Naive thymus-derived CD8-positive, alpha-beta T cell (primary cell): ENCODE data around the gene TBC1D22A. TPM values are rescaled to one million over a fixed set of nuclear protein-coding genes. Genes with fewer than 3 reads are reported as not detected.

ENCODE experiments used
- ATAC-seq, 2 donors: fragments of 150-1000 bp; cut with Tn5 transposase in 1 of 2; sonication (Bioruptor Pico), chemical (Tn5 transposase) in 1 of 2; 1 replicate in 1 of 2; 2 replicates in 1 of 2; pipeline ENCODE4 v1.10.0; 2021; ENCODE audit warnings: mild to moderate bottlenecking in 2 of 2, moderate library complexity in 2 of 2
- POLR2A ChIA-PET: fragments of 350-600 bp; sonication (Branson Sonifier 250); formaldehyde crosslinking; loops from one replicate; lab custom pipeline; 2021; ENCODE audit warnings: antibody characterized with exemption; lab: Charles Lee
- DNase-seq, 10 donors: peaks; one replicate each; pipeline versions ENCODE4 v3.0.0 to v3.0.0-alpha.2; 2020 to 2022
- H3K27ac Mint-ChIP-seq, 10 donors: one replicate each; pipeline ENCODE4 v1.8.0; 2020 to 2022; ENCODE audit warnings: mild to moderate bottlenecking in 10 of 10, mixed read lengths in 10 of 10, moderate library complexity in 4 of 10, inconsistent platforms in 1 of 10
- H3K27me3 Mint-ChIP-seq, 5 donors: one replicate each; pipeline ENCODE4 v1.8.0; 2021 to 2022; ENCODE audit warnings: mixed read lengths in 5 of 5
- H3K36me3 Mint-ChIP-seq, 3 donors: one replicate each; pipeline ENCODE4 v1.8.0; 2020 to 2022; ENCODE audit warnings: mixed read lengths in 3 of 3, mild to moderate bottlenecking in 2 of 3, inconsistent platforms in 1 of 3
- H3K4me1 Mint-ChIP-seq, 4 donors: one replicate each; pipeline ENCODE4 v1.8.0; 2021 to 2022; ENCODE audit warnings: mixed read lengths in 4 of 4
- H3K4me3 Mint-ChIP-seq, 10 donors: one replicate each; pipeline ENCODE4 v1.8.0; 2020 to 2022; ENCODE audit warnings: mild to moderate bottlenecking in 10 of 10, mixed read lengths in 10 of 10, moderate library complexity in 6 of 10, inconsistent platforms in 1 of 10
- H3K9me3 Mint-ChIP-seq, 9 donors: one replicate each; pipeline ENCODE4 v1.8.0; 2020 to 2022; ENCODE audit warnings: mixed read lengths in 9 of 9, mild to moderate bottlenecking in 3 of 9, inconsistent platforms in 1 of 9, moderate library complexity in 1 of 9
- polyA plus RNA-seq, 3 donors: library from polyadenylated mRNA; unstranded; fragments of 300-500 nt; fragmentation: Illumina TruSeq; gene quantifications; one replicate each; pipeline ENCODE4 v1.2.3, GENCODE V29; 2021
- total RNA-seq, 8 experiments: library from RNA in 2 of 8; stranded (reverse) in 2 of 8; gene quantifications; one replicate each; pipeline ENCODE4 v1.2.3 and lab custom pipeline; 2021 to 2026

Gene TBC1D22A
- total and polyA plus RNA-seq, 5 experiments from 2014 or later, result 23.0 to 57.2 (median 24.6) TPM

GRCh38 chr22:46946383-46946962 is 184.0 kb downstream of the TBC1D22A start:
- H3K4me3 Mint-ChIP-seq, result no peak overlapping the region
- no peaks in the 10 kb centered on the region for H3K9me3 Mint-ChIP-seq
- H3K36me3 Mint-ChIP-seq, result peaks cover 0 to 46% (median 20%) of the 10 kb centered on the region in 3 donors
- peaks cover 23 to 34% (median 24%) of the 10 kb centered on the region in 4 donors for H3K4me1 Mint-ChIP-seq
- H3K27ac Mint-ChIP-seq, result no peak overlapping the region
- POLR2A ChIA-PET, result no interaction called here
- H3K27me3 Mint-ChIP-seq, result no peaks in the 10 kb centered on the region
- ATAC-seq (no peak), DNase-seq (no peak)

DNA sequence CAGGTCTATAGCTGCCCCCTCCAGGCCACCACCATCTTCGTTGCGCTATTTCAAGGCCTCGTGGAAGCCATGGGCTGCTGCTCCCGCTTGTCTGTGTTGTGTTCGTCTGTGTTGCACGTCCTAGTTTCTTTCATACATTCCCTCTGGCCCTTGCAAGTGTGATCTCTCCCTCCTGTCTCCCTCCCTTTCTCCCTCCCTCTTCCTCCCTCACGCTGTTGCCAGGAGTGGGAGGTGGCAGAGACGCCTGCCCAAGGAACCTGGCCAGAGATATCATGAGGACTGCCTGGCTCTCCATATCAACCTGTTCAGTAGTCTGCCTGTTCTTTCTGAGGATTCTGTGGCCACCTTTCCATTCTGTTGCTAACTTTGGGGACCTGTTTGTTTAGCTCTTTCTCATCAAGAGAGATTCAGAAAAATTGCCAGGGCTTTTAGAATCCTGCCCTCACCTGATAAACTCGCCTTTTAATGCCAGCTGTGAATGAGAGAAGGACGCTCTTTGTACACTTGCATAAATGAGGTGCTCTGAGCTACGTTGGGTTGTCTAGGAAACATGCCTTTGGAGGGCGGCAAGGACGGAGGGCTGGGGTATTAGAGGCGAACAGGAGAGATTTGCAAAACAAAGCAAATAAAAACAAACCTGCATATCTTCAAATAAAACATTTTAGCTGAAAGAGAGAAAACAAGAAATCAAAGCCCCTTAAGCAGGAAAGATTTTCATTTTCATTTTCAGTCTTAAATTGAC is 185.2 kb downstream of the TBC1D22A start:
- peak overlapping the region in 4 of 10 donors; percentile 14 to 68 (median 35) for H3K27ac Mint-ChIP-seq
- H3K36me3 Mint-ChIP-seq, result peaks cover 0 to 44% (median 19%) of the 10 kb centered on the region in 3 donors
- H3K9me3 Mint-ChIP-seq, result no peaks in the 10 kb centered on the region
- POLR2A ChIA-PET, result no interaction called here
- ATAC-seq (no peak), DNase-seq (no peak)
- H3K4me3 Mint-ChIP-seq, result no peak overlapping the region
- H3K27me3 Mint-ChIP-seq, result no peaks in the 10 kb centered on the region
- peaks cover 15 to 36% (median 30%) of the 10 kb centered on the region in 4 donors for H3K4me1 Mint-ChIP-seq

- Mint-ChIP-seq H3K27me3 (no peaks in the 10 kb centered on the region), H3K9me3 (no peaks in the 10 kb centered on the region), H3K4me3 (no peak overlapping the region), H3K27ac (peak overlapping the region in 1 of 10 donors; percentile 20), H3K4me1 (peaks cover 10 to 37% (median 29%) of the 10 kb centered on the region in 4 donors), H3K36me3 (peaks cover 0 to 40% (median 15%) of the 10 kb centered on the region in 3 donors)
- POLR2A ChIA-PET, result no interaction called here
- ATAC-seq (no peak), DNase-seq (no peak)
Measured at GRCh38 chr22:46948411-46949144, 186.1 kb downstream of the TBC1D22A start.

DNA sequence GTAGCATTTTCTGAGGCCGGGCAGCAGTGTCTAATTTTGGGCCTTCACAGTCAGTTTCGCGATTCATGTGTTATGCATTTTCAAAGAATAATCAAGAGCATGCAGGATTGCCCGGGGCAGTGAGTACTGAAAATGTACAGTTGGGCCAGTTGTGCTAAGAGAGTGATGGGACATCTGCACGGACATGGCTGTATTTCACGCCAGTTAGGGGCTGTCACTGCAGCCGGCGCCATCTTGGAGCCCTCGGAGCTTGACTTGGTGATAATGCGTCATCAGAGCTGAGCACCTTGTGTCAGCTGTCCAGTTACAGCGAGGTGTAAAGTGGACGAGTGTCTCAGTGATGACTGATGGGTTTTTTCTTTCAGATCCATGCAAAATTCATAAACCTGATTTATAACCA is 188.9 kb downstream of the TBC1D22A start:
- Mint-ChIP-seq H3K9me3 (no peaks in the 10 kb centered on the region), H3K4me3 (no peak overlapping the region), H3K36me3 (peaks cover 0 to 35% (median 10%) of the 10 kb centered on the region in 3 donors), H3K27ac (no peak overlapping the region), H3K4me1 (peaks cover 10 to 39% (median 27%) of the 10 kb centered on the region in 4 donors), H3K27me3 (no peaks in the 10 kb centered on the region)
- ATAC-seq (no peak), DNase-seq (no peak)
- POLR2A ChIA-PET, result no interaction called here

- ATAC-seq, result no peak
Measured at GRCh38 chr22:46951973-46952372, 189.5 kb downstream of the TBC1D22A start.

DNA sequence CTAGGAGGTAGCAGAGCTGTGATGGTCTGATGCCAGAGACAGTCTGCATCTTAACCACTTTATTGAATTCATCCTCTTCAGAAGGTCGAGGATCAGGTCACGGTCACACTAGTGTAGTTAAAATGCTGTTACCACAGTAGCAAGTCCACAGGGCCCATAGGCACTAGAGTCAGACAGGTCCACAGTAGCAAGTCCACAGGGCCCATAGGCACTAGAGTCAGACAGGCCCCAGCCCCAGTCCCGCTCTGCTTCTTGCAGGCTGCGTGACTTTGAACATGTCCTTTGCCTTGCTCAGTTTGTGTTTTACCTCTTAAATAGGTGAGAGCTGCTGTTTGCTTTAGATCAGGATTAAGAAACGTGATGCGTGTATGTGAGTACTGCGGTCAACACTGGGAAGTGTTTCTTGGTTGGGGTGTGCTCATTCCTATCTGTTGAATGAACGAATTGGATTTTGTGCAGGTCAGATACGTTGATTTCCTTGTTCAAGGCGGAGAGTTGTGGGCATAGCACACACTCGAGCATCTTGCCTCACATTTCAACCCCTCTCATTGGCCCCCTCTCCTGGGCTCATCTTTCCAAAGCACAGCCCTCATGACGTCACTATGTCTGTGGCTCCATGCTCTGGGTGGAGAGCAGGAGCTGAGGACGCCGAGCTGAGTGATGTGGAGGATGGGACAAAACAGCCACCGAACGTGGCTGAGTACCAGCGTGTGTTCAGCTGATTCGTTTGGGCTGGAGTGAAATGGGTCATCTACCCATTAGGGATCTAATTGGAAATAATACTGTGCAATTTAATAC is 191.7 kb downstream of the TBC1D22A start:
- no peak for DNase-seq
- POLR2A ChIA-PET, result no interaction called here
- H3K4me1 Mint-ChIP-seq, result peaks cover 9 to 33% (median 25%) of the 10 kb centered on the region in 4 donors
- H3K4me3 Mint-ChIP-seq, result no peak overlapping the region
- H3K27ac Mint-ChIP-seq, result peak overlapping the region in 3 of 10 donors; percentile 27 to 53 (median 33)
- ATAC-seq, result no peak
- H3K9me3 Mint-ChIP-seq, result no peaks in the 10 kb centered on the region
- peaks cover 0 to 29% (median 7%) of the 10 kb centered on the region in 3 donors for H3K36me3 Mint-ChIP-seq
- H3K27me3 Mint-ChIP-seq, result no peaks in the 10 kb centered on the region

More at GRCh38 chr22:46951973-46952372, 189.5 kb downstream of the TBC1D22A start:
- peaks cover 0 to 38% (median 12%) of the 10 kb centered on the region in 3 donors for H3K36me3 Mint-ChIP-seq
- H3K27me3 Mint-ChIP-seq, result no peaks in the 10 kb centered on the region
- no peak overlapping the region for H3K27ac Mint-ChIP-seq
- DNase-seq, result no peak
- peaks cover 14 to 39% (median 28%) of the 10 kb centered on the region in 4 donors for H3K4me1 Mint-ChIP-seq
- POLR2A ChIA-PET, result no interaction called here
- no peak overlapping the region for H3K4me3 Mint-ChIP-seq
- H3K9me3 Mint-ChIP-seq, result no peaks in the 10 kb centered on the region

GRCh38 chr22:46954781-46955180 is 192.3 kb downstream of the TBC1D22A start:
- Mint-ChIP-seq H3K36me3 (peaks cover 0 to 24% (median 2%) of the 10 kb centered on the region in 3 donors), H3K27me3 (no peaks in the 10 kb centered on the region), H3K4me3 (no peak overlapping the region), H3K27ac (peak overlapping the region in 1 of 10 donors; percentile 53), H3K4me1 (peaks cover 9 to 31% (median 22%) of the 10 kb centered on the region in 4 donors), H3K9me3 (no peaks in the 10 kb centered on the region)
- no peak for DNase-seq
- ATAC-seq, result no peak
- POLR2A ChIA-PET, result no interaction called here

DNA sequence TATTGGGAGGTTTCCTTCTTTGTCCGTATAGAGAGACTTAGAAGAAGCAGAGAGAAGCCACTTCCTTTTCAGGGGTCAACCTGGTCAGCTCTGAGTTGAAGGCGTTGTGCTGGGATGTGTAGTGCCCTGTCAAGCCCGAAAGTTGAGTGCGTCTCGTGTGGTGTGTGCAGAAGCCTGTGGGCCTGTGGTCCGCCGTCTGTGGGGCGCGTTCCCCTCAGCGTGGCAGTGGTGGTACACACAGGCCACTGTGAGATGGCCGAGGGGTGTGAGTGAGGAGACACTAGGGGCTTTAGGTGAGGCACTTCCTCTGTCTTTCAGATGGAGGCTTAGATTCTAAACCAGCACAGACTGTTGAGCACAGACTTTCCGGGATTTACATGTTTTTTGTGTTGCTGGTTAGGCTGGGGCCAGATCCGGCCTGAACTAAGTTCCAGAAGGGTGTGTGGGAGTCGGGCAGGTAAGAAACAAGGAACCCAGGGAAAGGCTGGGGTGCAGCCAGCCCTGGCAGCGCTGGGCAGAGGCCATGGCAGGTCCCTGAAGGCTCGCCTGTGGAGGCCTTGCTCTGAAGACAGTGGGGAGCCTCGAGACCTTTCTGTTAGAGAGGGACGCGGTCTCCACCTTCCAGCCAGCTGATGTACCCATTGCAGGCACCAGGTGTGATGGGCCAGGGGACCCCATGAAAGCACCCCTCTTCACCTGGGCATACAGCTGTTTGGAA is 194.2 kb downstream of the TBC1D22A start:
- Mint-ChIP-seq H3K4me3 (no peak overlapping the region), H3K27ac (peak overlapping the region in 1 of 10 donors; percentile 28)

DNA sequence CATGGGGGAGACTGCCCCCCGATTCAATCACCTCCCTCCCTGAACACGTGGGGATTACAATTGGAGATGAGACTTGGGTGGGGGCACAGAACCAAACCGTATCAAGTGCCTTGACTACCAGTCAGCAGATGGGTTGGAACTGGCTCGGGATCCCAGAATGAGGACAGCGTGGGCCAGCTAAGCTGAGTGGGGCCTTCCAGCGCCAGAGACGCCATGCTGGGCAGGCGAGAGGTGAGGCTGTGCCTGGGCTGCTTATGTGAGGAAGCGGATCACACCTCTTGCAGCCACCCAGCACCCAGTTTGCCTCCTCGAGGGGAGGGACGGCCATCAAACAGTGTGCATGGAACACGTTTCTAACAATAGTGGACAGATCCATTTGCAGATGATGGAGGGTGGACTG is 195.1 kb downstream of the TBC1D22A start:
- no peak for DNase-seq
- H3K9me3 Mint-ChIP-seq, result no peaks in the 10 kb centered on the region

More for the DNA sequence above, 194.2 kb downstream of the TBC1D22A start:
- Mint-ChIP-seq H3K4me1 (peaks cover 9 to 39% (median 20%) of the 10 kb centered on the region in 4 donors), H3K27me3 (no peaks in the 10 kb centered on the region), H3K36me3 (peaks cover 0 to 24% (median 2%) of the 10 kb centered on the region in 3 donors), H3K9me3 (no peaks in the 10 kb centered on the region)
- DNase-seq (no peak), ATAC-seq (no peak)
- POLR2A ChIA-PET, result no interaction called here

GRCh38 chr22:46958191-46958590 is 195.7 kb downstream of the TBC1D22A start:
- Mint-ChIP-seq H3K4me1 (peaks cover 6 to 41% (median 23%) of the 10 kb centered on the region in 4 donors), H3K27ac (no peak overlapping the region), H3K9me3 (no peaks in the 10 kb centered on the region), H3K36me3 (peaks cover 0 to 25% (median 2%) of the 10 kb centered on the region in 3 donors), H3K27me3 (no peaks in the 10 kb centered on the region), H3K4me3 (no peak overlapping the region)
- ATAC-seq (no peak), DNase-seq (no peak)
- POLR2A ChIA-PET, result no interaction called here

More for the DNA sequence above, 195.1 kb downstream of the TBC1D22A start:
- Mint-ChIP-seq H3K36me3 (peaks cover 0 to 23% (median 2%) of the 10 kb centered on the region in 3 donors), H3K4me1 (peaks cover 9 to 43% (median 23%) of the 10 kb centered on the region in 4 donors), H3K27me3 (no peaks in the 10 kb centered on the region), H3K4me3 (no peak overlapping the region), H3K27ac (peak overlapping the region in 1 of 10 donors; percentile 10)
- ATAC-seq, result no peak
- POLR2A ChIA-PET, result no interaction called here

GRCh38 chr22:46958658-46959057 is 196.2 kb downstream of the TBC1D22A start:
- POLR2A ChIA-PET, result no interaction called here
- H3K27me3 Mint-ChIP-seq, result no peaks in the 10 kb centered on the region
- no peak for DNase-seq
- H3K9me3 Mint-ChIP-seq, result no peaks in the 10 kb centered on the region
- H3K36me3 Mint-ChIP-seq, result peaks cover 0 to 25% (median 2%) of the 10 kb centered on the region in 3 donors
- peaks cover 6 to 43% (median 28%) of the 10 kb centered on the region in 4 donors for H3K4me1 Mint-ChIP-seq
- no peak overlapping the region for H3K4me3 Mint-ChIP-seq
- H3K27ac Mint-ChIP-seq, result no peak overlapping the region
- no peak for ATAC-seq
